Muscle of back (tissue), 11 donors: ENCODE data around the gene BCAS1. TPM values are rescaled to one million over a fixed set of nuclear protein-coding genes. Genes with fewer than 3 reads are reported as not detected.

ENCODE experiments used
- DNase-seq, 3 donors: peaks; one replicate each; pipeline versions ENCODE4 v3.0.0 to v3.0.0-alpha.2; 2013
- polyA plus RNA-seq, 10 donors: library from polyadenylated mRNA; unstranded; fragments of 120-200 nt; gene quantifications; one replicate each; pipeline ENCODE4 v1.2.1, GENCODE V29; 2013; ENCODE audit not compliant: insufficient read length in 10 of 10

Gene BCAS1
- polyA plus RNA-seq, 10 donors: 2.5 to 21.5 (median 5.7) TPM

GRCh38 chr20:53925651-53926401, 144.6 kb downstream of the BCAS1 start:
- no peak for DNase-seq

GRCh38 chr20:53923566-53924369, 146.6 kb downstream of the BCAS1 start:
- no peak for DNase-seq

- peak in 1 of 3 donors; percentile 54 for DNase-seq
Observed at GRCh38 chr20:53922901-53923314, 147.5 kb downstream of the BCAS1 start.

- DNase-seq: no peak
Observed at GRCh38 chr20:53921443-53921973, 148.9 kb downstream of the BCAS1 start.

- no peak for DNase-seq
Observed at GRCh38 chr20:53920647-53921245, 149.6 kb downstream of the BCAS1 start.

GRCh38 chr20:53919886-53920285, 150.5 kb downstream of the BCAS1 start:
- DNase-seq: peak in 1 of 3 donors; percentile 20

- peak in 1 of 3 donors; percentile 39 for DNase-seq
Observed at GRCh38 chr20:53918949-53919361, 151.4 kb downstream of the BCAS1 start.

- no peak for DNase-seq
Observed at GRCh38 chr20:53918020-53918311, 152.4 kb downstream of the BCAS1 start.

- DNase-seq: peak in 2 of 3 donors; percentile 73 to 76
Observed at GRCh38 chr20:53917145-53918019, 153.0 kb downstream of the BCAS1 start.

GRCh38 chr20:53916173-53916512, 154.3 kb downstream of the BCAS1 start:
- no peak for DNase-seq

- peak; percentile 93 to 97 (median 94) for DNase-seq
Observed at GRCh38 chr20:53915446-53916172, 154.8 kb downstream of the BCAS1 start.

GRCh38 chr20:53914781-53915445, 155.5 kb downstream of the BCAS1 start:
- DNase-seq: peak in 1 of 3 donors; percentile 86

- DNase-seq: peak in 2 of 3 donors; percentile 52 to 77
Observed at GRCh38 chr20:53914091-53914780, 156.2 kb downstream of the BCAS1 start.

- DNase-seq: no peak
Observed at GRCh38 chr20:53911301-53911700, 159.1 kb downstream of the BCAS1 start.

- no peak for DNase-seq
Observed at GRCh38 chr20:53910351-53911002, 159.9 kb downstream of the BCAS1 start.

- DNase-seq: no peak
Observed at GRCh38 chr20:53907968-53908751, 162.2 kb downstream of the BCAS1 start.

GRCh38 chr20:53905820-53906191, 164.6 kb downstream of the BCAS1 start:
- DNase-seq: no peak
